ENCODE results near the gene OSBP2. TPM values are rescaled to one million over a fixed set of nuclear protein-coding genes. Genes with fewer than 3 reads are reported as not detected.

OSBP2 gene
- total RNA-seq, 1 donor from 2014 or later: 22.2 TPM

DNA sequence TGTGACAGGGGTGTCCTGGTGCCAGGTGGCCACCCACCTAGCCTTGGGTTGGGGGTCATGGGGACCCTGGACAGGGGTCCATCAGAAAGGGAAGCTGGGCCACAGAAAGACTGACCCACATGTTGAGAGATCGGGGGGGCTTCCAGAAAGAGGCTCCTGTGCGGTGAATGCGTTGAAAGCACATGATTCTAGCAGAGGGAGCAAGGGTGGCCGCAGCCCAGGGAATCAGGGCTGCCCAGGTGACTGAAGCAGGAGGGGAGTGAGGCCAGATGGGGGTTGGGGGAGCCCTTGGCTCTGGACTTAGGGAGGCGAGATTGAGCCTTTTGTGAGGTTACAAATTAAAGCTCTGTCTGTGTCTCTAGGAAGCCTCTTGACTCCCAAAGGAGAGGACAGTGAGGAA, 193.2 kb downstream of the OSBP2 start:
- Histone ChIP-seq H3K27me3 (ENCODE audit: low read depth) (no peaks in the 10 kb centered on the region), H3K4me1 (peaks cover 9% of the 10 kb centered on the region), H3K4me3 (no peak overlapping the region), H3K9me3 (replicated peaks) (no peaks in the 10 kb centered on the region), H3K27ac (replicated peaks) (no peak overlapping the region), H3K36me3 (peaks cover 27% of the 10 kb centered on the region)
- intact Hi-C loops (cut with micrococcal nuclease): no loop called here
- DNase-seq: peak; percentile 7
- TF ChIP-seq, protein P1, sequence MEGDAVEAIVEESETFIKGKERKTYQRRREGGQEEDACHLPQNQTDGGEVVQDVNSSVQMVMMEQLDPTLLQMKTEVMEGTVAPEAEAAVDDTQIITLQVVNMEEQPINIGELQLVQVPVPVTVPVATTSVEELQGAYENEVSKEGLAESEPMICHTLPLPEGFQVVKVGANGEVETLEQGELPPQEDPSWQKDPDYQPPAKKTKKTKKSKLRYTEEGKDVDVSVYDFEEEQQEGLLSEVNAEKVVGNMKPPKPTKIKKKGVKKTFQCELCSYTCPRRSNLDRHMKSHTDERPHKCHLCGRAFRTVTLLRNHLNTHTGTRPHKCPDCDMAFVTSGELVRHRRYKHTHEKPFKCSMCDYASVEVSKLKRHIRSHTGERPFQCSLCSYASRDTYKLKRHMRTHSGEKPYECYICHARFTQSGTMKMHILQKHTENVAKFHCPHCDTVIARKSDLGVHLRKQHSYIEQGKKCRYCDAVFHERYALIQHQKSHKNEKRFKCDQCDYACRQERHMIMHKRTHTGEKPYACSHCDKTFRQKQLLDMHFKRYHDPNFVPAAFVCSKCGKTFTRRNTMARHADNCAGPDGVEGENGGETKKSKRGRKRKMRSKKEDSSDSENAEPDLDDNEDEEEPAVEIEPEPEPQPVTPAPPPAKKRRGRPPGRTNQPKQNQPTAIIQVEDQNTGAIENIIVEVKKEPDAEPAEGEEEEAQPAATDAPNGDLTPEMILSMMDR (IDR thresholded peaks at IDR 0.05; ENCODE audit: borderline replicate concordance): no peak

DNA sequence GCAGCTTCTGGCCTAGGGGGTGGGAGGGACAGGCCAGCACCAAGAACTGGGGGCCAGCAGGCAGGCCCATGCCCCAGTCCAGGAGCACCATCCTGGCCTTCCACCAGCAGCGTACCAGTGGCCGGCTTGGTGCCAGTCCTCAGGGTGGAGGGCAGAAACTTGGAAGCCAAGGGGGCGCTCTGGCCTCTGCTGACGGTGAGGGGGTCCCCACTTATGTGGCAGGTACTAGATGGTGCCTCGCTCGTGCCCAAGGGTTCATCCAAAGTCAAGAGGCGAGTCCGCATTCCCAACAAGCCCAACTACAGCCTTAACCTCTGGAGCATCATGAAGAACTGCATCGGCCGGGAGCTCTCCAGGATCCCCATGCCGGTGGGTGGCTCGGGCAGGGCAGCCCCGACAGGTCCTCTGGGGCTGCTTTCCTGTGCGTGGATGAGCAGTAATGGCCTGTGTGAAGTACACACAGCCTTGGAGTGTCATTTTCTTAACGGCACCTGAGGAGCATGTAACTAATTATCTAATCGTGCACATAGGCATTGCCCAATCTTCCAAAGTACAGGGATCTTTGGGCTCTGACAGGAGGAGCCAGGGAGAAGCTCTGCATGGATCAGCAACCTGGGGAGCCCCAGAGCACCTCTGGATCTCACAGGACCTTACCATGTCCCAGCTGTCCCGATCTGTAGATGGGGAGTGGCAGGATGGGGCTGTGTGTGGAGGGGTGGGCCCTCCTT, 194.8 kb downstream of the OSBP2 start:
- Histone ChIP-seq H3K4me1 (peaks cover 9% of the 10 kb centered on the region), H3K36me3 (peaks cover 35% of the 10 kb centered on the region), H3K4me3 (no peak overlapping the region), H3K27me3 (ENCODE audit: low read depth) (no peaks in the 10 kb centered on the region), H3K27ac (replicated peaks) (no peak overlapping the region), H3K9me3 (replicated peaks) (no peaks in the 10 kb centered on the region)
- TF ChIP-seq, protein P1 (IDR thresholded peaks at IDR 0.05; ENCODE audit: borderline replicate concordance): no peak
- DNase-seq: peak; percentile 6
- intact Hi-C loops (cut with micrococcal nuclease): no loop called here

DNA sequence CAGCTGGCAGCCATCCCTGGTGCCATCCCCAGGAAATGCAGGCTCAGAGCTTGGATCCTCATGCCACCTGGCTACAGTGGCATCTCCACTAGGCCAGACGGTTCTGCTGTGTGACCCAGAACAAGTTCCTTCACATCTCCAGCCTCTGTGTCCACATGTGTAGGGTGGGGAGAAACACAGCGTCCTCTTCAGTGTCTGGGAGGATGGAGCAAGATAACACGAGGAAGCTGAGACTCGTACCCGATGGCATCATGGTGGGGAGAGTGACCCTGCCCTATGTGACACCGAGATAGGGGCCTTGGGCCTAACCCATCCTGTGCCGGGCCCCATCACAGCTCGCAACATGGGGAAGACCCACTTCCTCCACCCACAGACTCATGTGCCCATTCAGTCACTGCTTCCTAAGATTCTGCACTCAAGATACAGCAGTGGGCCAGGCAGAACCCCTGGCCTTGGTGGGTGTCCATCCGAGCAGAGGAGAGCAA, 195.4 kb downstream of the OSBP2 start:
- peaks cover 35% of the 10 kb centered on the region for H3K36me3 ChIP-seq
- intact Hi-C loops (cut with micrococcal nuclease): no loop called here
- no peak overlapping the region for H3K4me3 ChIP-seq
- TF ChIP-seq, protein P1 (IDR thresholded peaks at IDR 0.05; ENCODE audit: borderline replicate concordance): no peak
- DNase-seq: peak; percentile 1
- no peaks in the 10 kb centered on the region for H3K9me3 ChIP-seq (replicated peaks)
- no peak overlapping the region for H3K27ac ChIP-seq (replicated peaks)
- peaks cover 9% of the 10 kb centered on the region for H3K4me1 ChIP-seq
- no peaks in the 10 kb centered on the region for H3K27me3 ChIP-seq (ENCODE audit: low read depth)

DNA sequence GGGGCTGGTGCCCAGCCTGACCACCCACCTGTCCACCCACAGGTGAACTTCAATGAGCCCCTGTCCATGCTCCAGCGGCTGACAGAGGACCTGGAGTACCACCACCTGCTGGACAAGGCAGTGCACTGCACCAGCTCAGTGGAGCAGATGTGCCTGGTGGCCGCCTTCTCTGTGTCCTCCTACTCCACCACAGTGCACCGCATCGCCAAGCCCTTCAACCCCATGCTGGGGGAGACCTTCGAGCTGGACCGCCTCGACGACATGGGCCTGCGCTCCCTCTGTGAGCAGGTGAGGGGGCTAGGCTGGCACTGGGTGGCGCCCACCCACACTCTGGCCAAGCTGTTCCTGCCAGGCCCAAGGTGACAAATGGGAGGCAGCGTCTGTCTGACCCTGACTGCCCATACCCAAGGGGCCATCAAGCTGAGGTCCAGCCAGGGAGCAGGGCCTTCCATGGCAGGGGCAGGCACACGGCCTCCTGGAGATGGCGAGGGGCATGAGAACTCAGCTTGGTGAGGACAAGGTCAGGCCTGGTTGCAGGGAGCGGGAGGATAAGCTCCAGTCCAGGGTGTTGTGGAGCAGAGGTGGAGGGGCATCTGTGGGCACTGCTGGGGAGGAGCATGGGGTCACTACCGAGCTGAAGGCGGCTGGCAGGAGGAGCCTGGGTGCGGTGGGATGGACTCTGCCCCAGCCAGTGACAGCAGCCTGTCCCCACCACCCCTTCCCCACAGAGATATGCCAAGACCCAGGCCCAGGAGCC, 196.2 kb downstream of the OSBP2 start:
- peak; percentile 16 for DNase-seq
- TF ChIP-seq, protein P1 (IDR thresholded peaks at IDR 0.05; ENCODE audit: borderline replicate concordance): peak; percentile 79
- peaks cover 9% of the 10 kb centered on the region for H3K4me1 ChIP-seq
- no peaks in the 10 kb centered on the region for H3K9me3 ChIP-seq (replicated peaks)
- no peak overlapping the region for H3K27ac ChIP-seq (replicated peaks)
- intact Hi-C loops (cut with micrococcal nuclease): no loop called here
- no peak overlapping the region for H3K4me3 ChIP-seq
- H3K36me3 ChIP-seq: peaks cover 42% of the 10 kb centered on the region
- H3K27me3 ChIP-seq (ENCODE audit: low read depth): no peaks in the 10 kb centered on the region

DNA sequence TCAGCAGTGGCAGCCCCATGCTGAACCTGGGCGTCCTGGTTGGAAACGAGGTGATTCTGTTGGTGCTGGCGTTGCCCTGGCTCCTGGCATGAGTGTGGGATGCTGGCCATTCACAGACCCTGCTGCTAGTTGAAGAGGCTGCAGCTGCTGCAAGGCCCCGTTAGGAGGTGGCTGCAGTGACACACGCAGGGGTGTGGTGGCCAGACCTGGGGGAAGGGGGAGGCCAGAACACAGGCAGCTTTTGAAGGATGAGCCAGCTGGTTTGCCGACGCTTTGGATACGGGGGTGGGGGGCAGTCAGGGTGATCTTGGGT, 196.7 kb downstream of the OSBP2 start:
- Histone ChIP-seq H3K4me1 (peaks cover 9% of the 10 kb centered on the region), H3K27me3 (ENCODE audit: low read depth) (no peaks in the 10 kb centered on the region), H3K27ac (replicated peaks) (no peak overlapping the region), H3K9me3 (replicated peaks) (no peaks in the 10 kb centered on the region), H3K36me3 (peaks cover 42% of the 10 kb centered on the region), H3K4me3 (no peak overlapping the region)
- no peak for DNase-seq
- TF ChIP-seq, protein P1 (IDR thresholded peaks at IDR 0.05; ENCODE audit: borderline replicate concordance): no peak
- intact Hi-C loops (cut with micrococcal nuclease): no loop called here

All from left ventricle myocardium inferior (tissue), 1 donor.